SK-N-MC (cell line): ENCODE data around the gene EML2.

Experiments
- DNase-seq: peaks from one replicate; pipeline ENCODE4 v3.0.0-alpha.2; 2011; ENCODE audit warnings: low read depth, low spot score
- H3K27ac ChIP-seq: fragments of 200-600 bp; sonication (generic); 2 replicates; pipeline ENCODE4 v1.5.1; 2016; ENCODE audit warnings: mixed run types
- H3K36me3 ChIP-seq: fragments of 200-600 bp; sonication (generic); 2 replicates; pipeline ENCODE4 v1.6.1; 2017; ENCODE audit warnings: antibody characterized with exemption, low read length, mixed read lengths; ENCODE audit not compliant: insufficient read depth
- H3K4me3 ChIP-seq: fragments of 200-600 bp; sonication (generic); 2 replicates; pipeline ENCODE4 v1.5.1; 2016
- H3K9ac ChIP-seq: fragments of 200-600 bp; sonication (generic); 2 replicates; pipeline ENCODE4 v1.8.0; 2017; ENCODE audit warnings: mixed run types, mixed read lengths; ENCODE audit not compliant: insufficient read length
- H3K9me3 ChIP-seq: fragments of 200-600 bp; sonication (generic); 2 replicates; pipeline ENCODE4 v1.6.1; 2017; ENCODE audit warnings: low read depth, mild to moderate bottlenecking, antibody characterized with exemption, low read length, moderate library complexity, mixed read lengths
- EZH2 ChIP-seq: fragments of 200-600 bp; sonication (generic); IDR thresholded peaks from one replicate; pipeline ENCODE4 v1.6.1; 2017; ENCODE audit warnings: antibody characterized with exemption
- FOXP2 ChIP-seq: optimal IDR thresholded peaks from 2 replicates; pipeline ENCODE3; 2011; ENCODE audit warnings: mild to moderate bottlenecking, moderate library complexity; ENCODE audit not compliant: insufficient read depth; ENCODE audit errors: extremely low read length, control extremely low read depth
- POLR2AphosphoS5 ChIP-seq: IDR thresholded peaks from 2 replicates; pipeline ENCODE4 v1.6.1; 2012; ENCODE audit warnings: mild to moderate bottlenecking, low read depth, low read length, borderline replicate concordance

Gene EML2

DNA sequence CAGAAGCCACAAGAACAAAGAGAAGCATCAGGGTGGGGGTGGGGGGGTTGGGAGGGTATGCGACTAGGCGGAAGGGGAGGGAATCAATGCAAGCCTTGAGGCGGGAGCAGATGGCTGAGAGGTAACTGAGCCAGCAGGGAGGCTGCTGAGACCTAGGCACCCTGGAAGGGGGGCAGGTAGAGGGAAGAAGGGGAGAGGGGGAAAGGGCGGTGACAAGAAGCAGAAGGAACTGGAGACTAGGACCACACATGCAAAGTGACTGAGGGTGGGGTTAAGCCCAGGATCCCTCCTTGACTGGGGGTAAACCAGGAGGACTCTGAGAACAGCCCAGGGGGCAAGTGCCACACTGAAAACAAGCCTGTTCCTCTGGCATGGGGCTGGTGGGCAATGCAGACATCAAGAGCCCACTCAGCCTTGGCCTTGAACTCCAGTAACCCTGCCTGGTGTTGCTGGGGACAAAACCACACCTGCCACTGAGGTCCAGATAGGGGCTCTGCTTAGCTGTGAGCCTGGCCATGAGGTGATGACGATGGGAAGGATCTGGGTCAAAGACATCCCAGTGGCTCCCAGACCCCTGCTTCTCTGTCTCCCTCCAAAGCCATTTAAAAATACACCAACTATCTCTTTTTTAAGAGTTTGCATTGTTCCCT lies 74.9 kb downstream of the EML2 start:
- TF ChIP-seq EZH2 (no peak), FOXP2 (no peak), POLR2AphosphoS5 (no peak)
- Histone ChIP-seq H3K4me3 (no peak overlapping the region), H3K9me3 (no peaks in the 10 kb centered on the region), H3K27ac (no peak overlapping the region), H3K36me3 (no peaks in the 10 kb centered on the region), H3K9ac (no peak overlapping the region)
- DNase-seq: no peak

DNA sequence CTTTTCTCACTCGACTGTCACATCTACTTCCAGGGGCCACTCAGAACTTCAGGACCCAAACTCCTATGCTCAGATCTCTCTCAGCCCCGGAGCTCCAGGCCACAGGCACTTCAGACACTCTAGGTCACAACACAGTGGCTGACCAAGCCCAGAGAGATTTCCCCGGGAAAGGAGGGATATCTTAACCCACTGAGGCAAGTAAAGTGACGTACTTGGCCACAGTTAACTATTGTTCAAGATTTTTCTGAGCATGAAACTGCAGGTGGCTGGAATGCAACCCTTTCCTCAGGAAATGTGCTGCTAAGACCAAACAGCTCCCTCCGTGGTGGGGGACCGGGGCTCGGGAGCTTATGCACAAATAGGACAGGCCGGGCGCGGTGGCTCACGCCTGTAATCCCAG lies 78.5 kb downstream of the EML2 start:
- H3K4me3 ChIP-seq: no peak overlapping the region
- no peaks in the 10 kb centered on the region for H3K36me3 ChIP-seq
- DNase-seq: no peak
- H3K27ac ChIP-seq: no peak overlapping the region
- TF ChIP-seq FOXP2 (no peak), EZH2 (no peak), POLR2AphosphoS5 (no peak)
- H3K9ac ChIP-seq: no peak overlapping the region
- H3K9me3 ChIP-seq: no peaks in the 10 kb centered on the region

DNA sequence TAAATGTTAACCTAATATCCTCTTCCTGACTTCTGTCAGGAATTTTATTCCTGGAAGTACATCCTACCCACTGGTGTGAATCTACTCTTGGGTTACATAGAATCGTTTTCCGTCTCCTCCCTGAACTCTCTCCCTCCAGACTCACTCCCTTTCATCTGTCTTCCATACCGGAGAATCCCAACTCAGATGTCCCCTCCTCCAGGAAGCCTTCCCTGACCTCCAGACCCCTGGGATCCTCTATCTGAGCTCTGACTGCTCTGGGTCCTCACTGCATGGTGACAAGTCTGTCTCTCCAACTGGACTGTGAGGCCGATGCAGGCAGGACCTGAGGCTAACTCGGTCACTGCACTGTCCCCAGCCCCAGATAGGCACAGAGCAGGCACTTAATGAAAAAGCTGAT lies 79.2 kb downstream of the EML2 start:
- no peak overlapping the region for H3K9ac ChIP-seq

More for the DNA sequence above, 79.2 kb downstream of the EML2 start:
- TF ChIP-seq EZH2 (no peak), POLR2AphosphoS5 (no peak), FOXP2 (no peak)
- H3K27ac ChIP-seq: no peak overlapping the region
- no peak overlapping the region for H3K4me3 ChIP-seq
- H3K36me3 ChIP-seq: no peaks in the 10 kb centered on the region
- no peaks in the 10 kb centered on the region for H3K9me3 ChIP-seq
- DNase-seq: no peak
